ENCODE data around the gene CXCR5. TPM values are rescaled to one million over a fixed set of nuclear protein-coding genes. Genes with fewer than 3 reads are reported as not detected.
A peak's percentile ranks its signal among the peaks of the same experiment; 100 is the strongest.

Gene CXCR5
- total RNA-seq, result 1 to 10 TPM in 2 of 4 donors, under 1 TPM in 1, not detected in 1; 0.66 to 7.4 (median 1.1) TPM

GRCh38 chr11:118883368-118884071 is at the start of gene CXCR5:
Gene CXCR5, plus strand, starts transcription at chr11:118883892. Its CDS starts 50 bp downstream, at chr11:118883942.
- H3K4me1 ChIP-seq, result peaks cover 0 to 13% (median 2%) of the 10 kb centered on the region in 4 donors
- H3K36me3 ChIP-seq, result no peaks in the 10 kb centered on the region
- H3K9me3 ChIP-seq, result no peaks in the 10 kb centered on the region
- H3K4me3 ChIP-seq, result peak within 1 kb of the TSS in 2 of 4 donors; percentile 39 to 54
- TF ChIP-seq CTCF (IDR thresholded peaks at IDR 0.05), result peak in 1 of 6 experiments; percentile 19
- no peak for TF ChIP-seq POLR2A (IDR thresholded peaks at IDR 0.05)
- peak in 2 of 3 donors; percentile 91 to 92 for DNase-seq
- H3K27me3 ChIP-seq, result no peaks in the 10 kb centered on the region
- H3K27ac ChIP-seq, result peak within 1 kb of the TSS in 2 of 4 donors; percentile 74 to 90

- no peaks in the 10 kb centered on the region for H3K9me3 ChIP-seq
- H3K27me3 ChIP-seq, result no peaks in the 10 kb centered on the region
- TF ChIP-seq CTCF (IDR thresholded peaks at IDR 0.05) (no peak), POLR2A (IDR thresholded peaks at IDR 0.05) (no peak)
- H3K4me3 ChIP-seq, result peak overlapping the region in 1 of 4 donors; percentile 27
- peak overlapping the region in 1 of 4 donors; percentile 44 for H3K27ac ChIP-seq
- H3K4me1 ChIP-seq, result no peaks in the 10 kb centered on the region
- no peak for DNase-seq
- no peaks in the 10 kb centered on the region for H3K36me3 ChIP-seq
Observed at GRCh38 chr11:118834427-118835028, 49.2 kb upstream of the CXCR5 start.

GRCh38 chr11:118837868-118838267 is 45.8 kb upstream of the CXCR5 start:
- no peak overlapping the region for H3K27ac ChIP-seq
- no peaks in the 10 kb centered on the region for H3K27me3 ChIP-seq
- H3K36me3 ChIP-seq, result no peaks in the 10 kb centered on the region
- TF ChIP-seq POLR2A (IDR thresholded peaks at IDR 0.05), result no peak
- TF ChIP-seq CTCF (IDR thresholded peaks at IDR 0.05), result no peak
- no peak for DNase-seq
- H3K9me3 ChIP-seq, result no peaks in the 10 kb centered on the region
- no peaks in the 10 kb centered on the region for H3K4me1 ChIP-seq
- H3K4me3 ChIP-seq, result no peak overlapping the region

GRCh38 chr11:118838905-118839553 is 44.7 kb upstream of the CXCR5 start:
- H3K27ac ChIP-seq, result peak overlapping the region in 2 of 4 donors; percentile 32 to 57
- H3K27me3 ChIP-seq, result no peaks in the 10 kb centered on the region
- no peaks in the 10 kb centered on the region for H3K4me1 ChIP-seq
- no peaks in the 10 kb centered on the region for H3K9me3 ChIP-seq
- H3K36me3 ChIP-seq, result no peaks in the 10 kb centered on the region
- H3K4me3 ChIP-seq, result no peak overlapping the region
- TF ChIP-seq CTCF (IDR thresholded peaks at IDR 0.05) (no peak), POLR2A (IDR thresholded peaks at IDR 0.05) (no peak)
- DNase-seq, result peak in 1 of 3 donors; percentile 54

- no peak for TF ChIP-seq POLR2A (IDR thresholded peaks at IDR 0.05)
- no peak for TF ChIP-seq CTCF (IDR thresholded peaks at IDR 0.05)
- peak overlapping the region in 1 of 4 donors; percentile 14 for H3K4me3 ChIP-seq
- H3K36me3 ChIP-seq, result no peaks in the 10 kb centered on the region
- no peaks in the 10 kb centered on the region for H3K9me3 ChIP-seq
- no peaks in the 10 kb centered on the region for H3K4me1 ChIP-seq
- no peaks in the 10 kb centered on the region for H3K27me3 ChIP-seq
- peak overlapping the region in 2 of 4 donors; percentile 41 to 59 for H3K27ac ChIP-seq
- DNase-seq, result peak in 2 of 3 donors; percentile 63 to 73
Observed at GRCh38 chr11:118841469-118842242, 42.0 kb upstream of the CXCR5 start.

Data from Peyer's patch (tissue), 4 donors.